Measurements from ENCODE around the gene PRKG1. TPM values are rescaled to one million over a fixed set of nuclear protein-coding genes. Genes with fewer than 3 reads are reported as not detected.

The PRKG1 gene
- total RNA-seq, 4 donors from 2014 or later: 26.5 to 72.3 (median 58.1) TPM

DNA sequence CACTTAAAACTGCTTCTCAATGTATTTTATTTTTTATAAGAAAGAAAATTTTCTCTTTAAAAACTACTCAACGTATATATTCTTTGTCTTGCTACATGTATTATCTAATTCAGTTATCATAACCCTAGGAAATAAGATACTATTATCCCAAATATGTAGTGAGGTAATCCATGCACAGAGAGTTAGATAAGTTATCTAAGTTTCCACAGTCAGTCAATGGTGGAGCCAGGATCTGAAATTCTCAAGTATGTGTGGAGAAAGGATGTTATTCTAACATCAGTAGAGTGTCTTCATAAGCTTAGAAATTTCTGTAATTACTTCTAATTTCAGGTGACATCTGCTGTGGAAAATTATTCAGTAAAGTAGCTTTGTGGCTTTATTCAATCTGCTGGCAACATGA, 385.2 kb downstream of the PRKG1 start:
- H3K9me3 ChIP-seq: no peaks in the 10 kb centered on the region
- WGBS, 2 donors: 65 to 75% methylated on average over 1 of the region's 1 CpG
- H3K36me3 ChIP-seq: no peaks in the 10 kb centered on the region

DNA sequence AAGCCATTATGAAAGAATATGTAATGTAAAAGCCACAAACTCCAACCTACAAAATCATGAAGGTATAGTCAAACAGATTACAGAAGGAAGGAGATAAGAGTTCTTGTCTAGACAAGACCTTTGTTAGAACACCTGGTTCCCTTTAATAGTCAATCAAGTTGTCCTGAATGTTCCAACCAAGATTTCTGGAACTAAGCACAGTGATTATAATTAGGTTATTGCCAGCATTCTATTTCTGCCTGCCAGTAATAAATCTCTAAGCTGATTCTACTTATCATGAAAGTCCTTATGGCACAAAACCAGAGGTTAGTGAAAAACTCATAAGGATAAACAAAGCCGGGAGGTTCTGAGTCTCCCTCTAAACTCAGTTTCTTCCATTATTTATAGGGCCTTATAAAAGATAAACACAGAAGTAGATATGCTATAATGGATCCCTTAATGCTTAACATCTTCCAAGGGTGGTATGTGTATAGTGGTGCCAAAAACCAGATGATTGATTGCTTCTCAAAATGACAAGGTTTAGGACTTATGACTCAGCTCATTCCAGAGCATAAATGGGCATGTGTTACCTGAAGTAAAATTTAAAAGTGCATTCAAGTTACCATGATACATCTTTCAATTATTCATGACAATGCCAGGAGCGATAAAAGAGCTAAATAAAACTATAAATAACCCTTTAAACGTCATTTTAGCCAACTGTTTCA, 387.9 kb downstream of the PRKG1 start:
- intact Hi-C loops (cut with DNase I): no loop called here
- H3K4me1 ChIP-seq: no peaks in the 10 kb centered on the region
- 56 to 75% methylated on average over 3 of the region's 3 CpGs for WGBS, 2 donors
- H3K4me3 ChIP-seq (replicated peaks in 1 of 3): no peak overlapping the region
- no peak overlapping the region for H3K27ac ChIP-seq
- H3K9me3 ChIP-seq: no peaks in the 10 kb centered on the region
- no peak for TF ChIP-seq POLR2A (IDR thresholded peaks at IDR 0.05)
- TF ChIP-seq, protein P1, sequence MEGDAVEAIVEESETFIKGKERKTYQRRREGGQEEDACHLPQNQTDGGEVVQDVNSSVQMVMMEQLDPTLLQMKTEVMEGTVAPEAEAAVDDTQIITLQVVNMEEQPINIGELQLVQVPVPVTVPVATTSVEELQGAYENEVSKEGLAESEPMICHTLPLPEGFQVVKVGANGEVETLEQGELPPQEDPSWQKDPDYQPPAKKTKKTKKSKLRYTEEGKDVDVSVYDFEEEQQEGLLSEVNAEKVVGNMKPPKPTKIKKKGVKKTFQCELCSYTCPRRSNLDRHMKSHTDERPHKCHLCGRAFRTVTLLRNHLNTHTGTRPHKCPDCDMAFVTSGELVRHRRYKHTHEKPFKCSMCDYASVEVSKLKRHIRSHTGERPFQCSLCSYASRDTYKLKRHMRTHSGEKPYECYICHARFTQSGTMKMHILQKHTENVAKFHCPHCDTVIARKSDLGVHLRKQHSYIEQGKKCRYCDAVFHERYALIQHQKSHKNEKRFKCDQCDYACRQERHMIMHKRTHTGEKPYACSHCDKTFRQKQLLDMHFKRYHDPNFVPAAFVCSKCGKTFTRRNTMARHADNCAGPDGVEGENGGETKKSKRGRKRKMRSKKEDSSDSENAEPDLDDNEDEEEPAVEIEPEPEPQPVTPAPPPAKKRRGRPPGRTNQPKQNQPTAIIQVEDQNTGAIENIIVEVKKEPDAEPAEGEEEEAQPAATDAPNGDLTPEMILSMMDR (IDR thresholded peaks at IDR 0.05): no peak
- no peak for DNase-seq
- H3K27me3 ChIP-seq: no peaks in the 10 kb centered on the region
- H3K36me3 ChIP-seq: no peaks in the 10 kb centered on the region

More for the DNA sequence above, 385.2 kb downstream of the PRKG1 start:
- DNase-seq: no peak
- H3K4me3 ChIP-seq (replicated peaks in 1 of 3): no peak overlapping the region
- intact Hi-C loops (cut with DNase I): no loop called here
- H3K27me3 ChIP-seq: no peaks in the 10 kb centered on the region
- no peaks in the 10 kb centered on the region for H3K4me1 ChIP-seq
- no peak for TF ChIP-seq POLR2A (IDR thresholded peaks at IDR 0.05)
- TF ChIP-seq, protein P1 (IDR thresholded peaks at IDR 0.05): no peak
- H3K27ac ChIP-seq: no peak overlapping the region

DNA sequence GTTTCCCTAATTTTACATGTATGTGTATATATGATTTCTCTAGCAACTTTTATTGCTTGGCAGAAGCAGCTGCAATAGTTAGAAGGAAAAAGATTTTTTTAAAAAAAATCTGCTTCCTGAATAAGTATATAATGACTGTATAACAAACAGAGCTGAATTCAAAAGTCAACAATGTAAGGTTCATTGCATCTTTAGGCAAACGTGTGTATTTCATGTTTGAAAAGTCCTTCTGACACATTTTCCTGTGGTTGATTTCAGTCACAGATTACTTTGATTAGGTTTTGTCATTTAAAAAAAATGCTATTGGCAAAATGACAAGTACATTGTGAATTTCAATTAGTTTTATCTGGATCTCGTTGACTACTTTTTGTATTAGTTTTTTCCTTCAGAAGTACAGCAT, 394.1 kb downstream of the PRKG1 start:
- TF ChIP-seq POLR2A (IDR thresholded peaks at IDR 0.05): no peak
- TF ChIP-seq, protein P1 (IDR thresholded peaks at IDR 0.05): no peak
- no peak overlapping the region for H3K4me3 ChIP-seq (replicated peaks in 1 of 3)
- intact Hi-C loops (cut with DNase I): no loop called here
- no peaks in the 10 kb centered on the region for H3K9me3 ChIP-seq
- WGBS, 2 donors: 35 to 38% methylated on average over 2 of the region's 2 CpGs
- H3K36me3 ChIP-seq: no peaks in the 10 kb centered on the region
- peaks cover 5 to 7% of the 10 kb centered on the region in 2 donors for H3K4me1 ChIP-seq
- DNase-seq: no peak
- H3K27ac ChIP-seq: no peak overlapping the region
- no peaks in the 10 kb centered on the region for H3K27me3 ChIP-seq

DNA sequence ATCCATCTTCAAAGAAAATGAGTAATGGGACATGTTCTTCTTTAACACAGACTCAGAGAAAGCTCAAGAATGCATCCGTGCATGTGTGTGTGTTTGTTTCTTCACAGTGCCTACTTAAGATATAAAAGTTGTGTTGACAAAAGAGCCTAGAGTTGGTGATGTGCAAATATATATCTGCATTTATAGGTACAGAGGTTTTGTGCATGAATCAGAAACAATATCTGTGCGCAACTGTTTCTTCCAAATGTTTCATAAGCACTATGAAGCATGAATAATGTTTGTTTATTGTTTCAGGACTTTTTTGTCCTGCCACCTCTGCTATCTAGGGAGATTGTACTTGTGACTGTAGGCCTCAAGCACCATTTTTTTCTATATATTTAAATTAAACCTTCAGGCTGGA, 395.4 kb downstream of the PRKG1 start:
- peaks cover 5 to 7% of the 10 kb centered on the region in 2 donors for H3K4me1 ChIP-seq

DNA sequence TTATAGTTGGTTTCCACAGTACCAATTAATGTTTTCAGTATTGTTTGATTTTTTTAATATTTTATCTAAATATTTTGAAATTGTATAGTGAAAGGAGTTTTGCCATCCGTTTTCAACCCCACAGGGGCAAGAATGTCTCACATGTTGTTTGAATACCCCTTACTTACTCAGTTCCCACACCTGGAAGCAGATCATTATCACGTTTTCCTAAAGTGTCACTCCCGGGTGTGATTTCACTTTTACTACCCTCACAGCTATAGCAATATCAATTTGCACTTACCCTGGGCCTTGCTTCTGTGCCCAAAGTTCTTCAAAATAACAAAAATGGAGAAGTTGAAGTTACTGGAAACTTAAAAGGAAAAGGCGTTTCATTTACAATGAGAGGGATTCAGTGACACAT, 397.0 kb downstream of the PRKG1 start:
- DNase-seq: no peak
- Histone ChIP-seq H3K9me3 (no peaks in the 10 kb centered on the region), H3K4me3 (replicated peaks in 1 of 3) (no peak overlapping the region), H3K36me3 (no peaks in the 10 kb centered on the region), H3K27me3 (no peaks in the 10 kb centered on the region), H3K27ac (no peak overlapping the region), H3K4me1 (peaks cover 5 to 7% of the 10 kb centered on the region in 2 donors)
- TF ChIP-seq, protein P1 (IDR thresholded peaks at IDR 0.05): no peak
- no peak for TF ChIP-seq POLR2A (IDR thresholded peaks at IDR 0.05)
- intact Hi-C loops (cut with DNase I): no loop called here
- WGBS, 2 donors: 82 to 84% methylated on average over 4 of the region's 4 CpGs

More for the DNA sequence above, 395.4 kb downstream of the PRKG1 start:
- Histone ChIP-seq H3K27me3 (no peaks in the 10 kb centered on the region), H3K9me3 (no peaks in the 10 kb centered on the region), H3K27ac (no peak overlapping the region), H3K4me3 (replicated peaks in 1 of 3) (no peak overlapping the region), H3K36me3 (no peaks in the 10 kb centered on the region)
- intact Hi-C loops (cut with DNase I): no loop called here
- TF ChIP-seq, protein P1 (IDR thresholded peaks at IDR 0.05): no peak
- TF ChIP-seq POLR2A (IDR thresholded peaks at IDR 0.05): no peak
- no peak for DNase-seq
- WGBS, 2 donors: 88% methylated on average over 2 of the region's 2 CpGs
